ENCODE measurements around the gene CEBPG. TPM values are rescaled to one million over a fixed set of nuclear protein-coding genes. Genes with fewer than 3 reads are reported as not detected.

The CEBPG gene
- total RNA-seq, 1 experiment from 2014 or later = 41.5 TPM

DNA sequence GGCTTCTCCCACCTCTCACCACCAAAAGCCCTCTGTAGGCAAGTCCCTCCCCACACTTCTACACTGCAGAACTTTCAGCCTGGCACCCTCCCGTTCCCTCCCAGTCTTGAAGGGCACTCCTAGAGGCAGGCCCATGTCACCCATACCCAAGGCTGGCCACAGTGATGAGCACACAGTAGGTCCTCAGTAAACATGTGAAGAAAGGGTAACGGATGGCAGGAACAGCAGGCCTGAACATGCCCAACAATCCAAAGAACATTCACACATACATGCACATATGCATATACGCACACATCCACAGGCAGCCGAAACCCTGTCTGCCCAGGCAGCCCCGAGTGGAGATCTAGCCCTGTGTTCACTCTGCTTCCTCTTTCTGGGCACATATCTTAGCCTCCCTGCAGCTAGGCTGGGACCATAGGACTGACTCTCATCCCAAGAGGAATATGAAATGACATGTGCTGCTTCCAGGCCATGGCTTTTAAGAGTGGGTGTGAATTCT lies 55.2 kb downstream of the CEBPG start:
- Histone ChIP-seq H3K27me3 (ENCODE audit: control insufficient read depth, insufficient read depth, low read length) (no peaks in the 10 kb centered on the region), H3K36me3 (ENCODE audit: control insufficient read depth, insufficient read depth, low read length) (no peaks in the 10 kb centered on the region), H3K9me3 (ENCODE audit: control insufficient read depth, insufficient read depth, low read depth, low read length) (no peaks in the 10 kb centered on the region), H3K4me3 (ENCODE audit: low read depth in 2 of 2, low read length in 2 of 2) (no peak overlapping the region), H3K4me1 (ENCODE audit: control insufficient read depth, insufficient read depth, low read length) (peaks cover 5% of the 10 kb centered on the region; the same call in 1 of the 2 replicates), H3K27ac (ENCODE audit: low read length) (no peak overlapping the region)
- in situ Hi-C loops (cut with HindIII; ENCODE audit: low pct_unique_long_range_greater_than_20kb, low sequenced_read_pairs) = no loop called here
- intact Hi-C loops (cut with micrococcal nuclease; ENCODE audit: unreplicated experiment) = no loop called here
- DNase-seq (ENCODE audit: low read depth, low spot score) = no peak
- no peak for ATAC-seq
- no TSS peak for BruUV-seq (replicated peaks)
- TF ChIP-seq, protein P1, sequence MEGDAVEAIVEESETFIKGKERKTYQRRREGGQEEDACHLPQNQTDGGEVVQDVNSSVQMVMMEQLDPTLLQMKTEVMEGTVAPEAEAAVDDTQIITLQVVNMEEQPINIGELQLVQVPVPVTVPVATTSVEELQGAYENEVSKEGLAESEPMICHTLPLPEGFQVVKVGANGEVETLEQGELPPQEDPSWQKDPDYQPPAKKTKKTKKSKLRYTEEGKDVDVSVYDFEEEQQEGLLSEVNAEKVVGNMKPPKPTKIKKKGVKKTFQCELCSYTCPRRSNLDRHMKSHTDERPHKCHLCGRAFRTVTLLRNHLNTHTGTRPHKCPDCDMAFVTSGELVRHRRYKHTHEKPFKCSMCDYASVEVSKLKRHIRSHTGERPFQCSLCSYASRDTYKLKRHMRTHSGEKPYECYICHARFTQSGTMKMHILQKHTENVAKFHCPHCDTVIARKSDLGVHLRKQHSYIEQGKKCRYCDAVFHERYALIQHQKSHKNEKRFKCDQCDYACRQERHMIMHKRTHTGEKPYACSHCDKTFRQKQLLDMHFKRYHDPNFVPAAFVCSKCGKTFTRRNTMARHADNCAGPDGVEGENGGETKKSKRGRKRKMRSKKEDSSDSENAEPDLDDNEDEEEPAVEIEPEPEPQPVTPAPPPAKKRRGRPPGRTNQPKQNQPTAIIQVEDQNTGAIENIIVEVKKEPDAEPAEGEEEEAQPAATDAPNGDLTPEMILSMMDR (IDR thresholded peaks at IDR 0.05) = no peak
- TF ChIP-seq SIN3A (IDR thresholded peaks at IDR 0.05; ENCODE audit: borderline replicate concordance, insufficient read depth, low read depth, low read length) = no peak
- TF ChIP-seq, protein P2, sequence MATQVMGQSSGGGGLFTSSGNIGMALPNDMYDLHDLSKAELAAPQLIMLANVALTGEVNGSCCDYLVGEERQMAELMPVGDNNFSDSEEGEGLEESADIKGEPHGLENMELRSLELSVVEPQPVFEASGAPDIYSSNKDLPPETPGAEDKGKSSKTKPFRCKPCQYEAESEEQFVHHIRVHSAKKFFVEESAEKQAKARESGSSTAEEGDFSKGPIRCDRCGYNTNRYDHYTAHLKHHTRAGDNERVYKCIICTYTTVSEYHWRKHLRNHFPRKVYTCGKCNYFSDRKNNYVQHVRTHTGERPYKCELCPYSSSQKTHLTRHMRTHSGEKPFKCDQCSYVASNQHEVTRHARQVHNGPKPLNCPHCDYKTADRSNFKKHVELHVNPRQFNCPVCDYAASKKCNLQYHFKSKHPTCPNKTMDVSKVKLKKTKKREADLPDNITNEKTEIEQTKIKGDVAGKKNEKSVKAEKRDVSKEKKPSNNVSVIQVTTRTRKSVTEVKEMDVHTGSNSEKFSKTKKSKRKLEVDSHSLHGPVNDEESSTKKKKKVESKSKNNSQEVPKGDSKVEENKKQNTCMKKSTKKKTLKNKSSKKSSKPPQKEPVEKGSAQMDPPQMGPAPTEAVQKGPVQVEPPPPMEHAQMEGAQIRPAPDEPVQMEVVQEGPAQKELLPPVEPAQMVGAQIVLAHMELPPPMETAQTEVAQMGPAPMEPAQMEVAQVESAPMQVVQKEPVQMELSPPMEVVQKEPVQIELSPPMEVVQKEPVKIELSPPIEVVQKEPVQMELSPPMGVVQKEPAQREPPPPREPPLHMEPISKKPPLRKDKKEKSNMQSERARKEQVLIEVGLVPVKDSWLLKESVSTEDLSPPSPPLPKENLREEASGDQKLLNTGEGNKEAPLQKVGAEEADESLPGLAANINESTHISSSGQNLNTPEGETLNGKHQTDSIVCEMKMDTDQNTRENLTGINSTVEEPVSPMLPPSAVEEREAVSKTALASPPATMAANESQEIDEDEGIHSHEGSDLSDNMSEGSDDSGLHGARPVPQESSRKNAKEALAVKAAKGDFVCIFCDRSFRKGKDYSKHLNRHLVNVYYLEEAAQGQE (IDR thresholded peaks at IDR 0.05; ENCODE audit: insufficient read depth in 1 of 2, low read depth in 2 of 2, low read length in 1 of 2) = no peak
- no peak for TF ChIP-seq TCF7L2 (IDR thresholded peaks at IDR 0.05; ENCODE audit: low read depth, low read length)
- TF ChIP-seq POLR2AphosphoS5 (IDR thresholded peaks at IDR 0.05; ENCODE audit: low read depth, low read length) = no peak
- CTCF ChIA-PET = interaction anchor here (2.4 kb wide), 1 partner anchor 342 kb away, joined by 45 read pairs; no protein-coding TSS in a partner anchor
- POLR2A ChIA-PET = no interaction called here

DNA sequence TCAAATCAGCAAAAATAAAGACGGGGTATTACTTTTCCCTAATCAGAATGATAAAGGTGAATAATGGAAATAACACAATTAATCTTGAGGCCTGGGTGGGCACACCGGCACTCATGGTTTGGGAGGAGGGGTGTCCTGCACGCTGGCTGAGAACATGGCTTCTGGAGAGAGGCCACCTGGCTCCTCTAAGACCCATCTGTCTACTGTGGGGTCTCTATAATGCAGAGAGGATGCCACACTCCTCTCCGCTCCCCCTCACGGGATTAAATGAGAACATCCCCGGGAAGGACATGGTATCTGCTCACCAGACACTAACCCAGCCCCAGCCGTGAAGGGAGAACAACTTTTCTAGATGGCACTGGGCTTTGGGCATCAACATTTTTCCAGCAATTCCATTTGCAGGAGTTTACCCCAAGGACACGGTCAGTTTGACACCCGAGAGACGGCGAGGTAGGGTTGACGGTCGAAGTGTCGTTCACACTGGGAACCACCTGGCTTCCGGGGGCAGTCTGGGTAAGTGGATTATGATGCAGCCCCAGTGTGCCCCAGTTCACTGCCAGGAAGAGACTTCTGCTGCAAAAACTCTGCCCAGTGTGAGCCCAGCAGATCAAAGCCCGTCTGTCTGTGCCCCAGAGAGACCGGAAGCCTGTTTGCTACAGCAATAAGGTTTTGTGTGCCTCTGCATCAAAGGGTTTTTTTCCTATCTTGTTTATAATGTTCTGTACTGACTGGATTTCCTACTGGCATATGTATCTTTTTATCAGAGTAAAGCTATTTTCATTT lies 56.6 kb downstream of the CEBPG start:
- BruUV-seq (replicated peaks) = no TSS peak
- Histone ChIP-seq H3K27me3 (ENCODE audit: control insufficient read depth, insufficient read depth, low read length) (no peaks in the 10 kb centered on the region), H3K36me3 (ENCODE audit: control insufficient read depth, insufficient read depth, low read length) (no peaks in the 10 kb centered on the region), H3K9me3 (ENCODE audit: control insufficient read depth, insufficient read depth, low read depth, low read length) (no peaks in the 10 kb centered on the region), H3K27ac (ENCODE audit: low read length) (no peak overlapping the region), H3K4me3 (ENCODE audit: low read depth in 2 of 2, low read length in 2 of 2) (no peak overlapping the region), H3K4me1 (ENCODE audit: control insufficient read depth, insufficient read depth, low read length) (peaks cover 5% of the 10 kb centered on the region; the same call in 1 of the 2 replicates)
- ChIA-PET CTCF (interaction anchor here (0.7 to 2.4 kb wide), 10 partner anchors 18 to 666 kb away, joined by 3 to 45 read pairs (median 4); no protein-coding TSS in a partner anchor), POLR2A (interaction anchor here (0.7 kb wide), 1 partner anchor 118 kb away, joined by 3 read pairs; no protein-coding TSS in a partner anchor)
- intact Hi-C loops (cut with micrococcal nuclease; ENCODE audit: unreplicated experiment) = loop anchor here (2.0 kb wide), 1 partner anchor 341 kb away; no protein-coding TSS in a partner anchor
- TF ChIP-seq SIN3A (IDR thresholded peaks at IDR 0.05; ENCODE audit: borderline replicate concordance, insufficient read depth, low read depth, low read length) = no peak
- TF ChIP-seq, protein P1 (IDR thresholded peaks at IDR 0.05) = no peak
- DNase-seq (ENCODE audit: low read depth, low spot score) (no peak), ATAC-seq (peak; percentile 22; the same call in 1 of the 2 replicates)
- in situ Hi-C loops (cut with HindIII; ENCODE audit: low pct_unique_long_range_greater_than_20kb, low sequenced_read_pairs) = no loop called here

All from Panc1 (cell line).